ENCODE data around the gene SIRT7.

DNA sequence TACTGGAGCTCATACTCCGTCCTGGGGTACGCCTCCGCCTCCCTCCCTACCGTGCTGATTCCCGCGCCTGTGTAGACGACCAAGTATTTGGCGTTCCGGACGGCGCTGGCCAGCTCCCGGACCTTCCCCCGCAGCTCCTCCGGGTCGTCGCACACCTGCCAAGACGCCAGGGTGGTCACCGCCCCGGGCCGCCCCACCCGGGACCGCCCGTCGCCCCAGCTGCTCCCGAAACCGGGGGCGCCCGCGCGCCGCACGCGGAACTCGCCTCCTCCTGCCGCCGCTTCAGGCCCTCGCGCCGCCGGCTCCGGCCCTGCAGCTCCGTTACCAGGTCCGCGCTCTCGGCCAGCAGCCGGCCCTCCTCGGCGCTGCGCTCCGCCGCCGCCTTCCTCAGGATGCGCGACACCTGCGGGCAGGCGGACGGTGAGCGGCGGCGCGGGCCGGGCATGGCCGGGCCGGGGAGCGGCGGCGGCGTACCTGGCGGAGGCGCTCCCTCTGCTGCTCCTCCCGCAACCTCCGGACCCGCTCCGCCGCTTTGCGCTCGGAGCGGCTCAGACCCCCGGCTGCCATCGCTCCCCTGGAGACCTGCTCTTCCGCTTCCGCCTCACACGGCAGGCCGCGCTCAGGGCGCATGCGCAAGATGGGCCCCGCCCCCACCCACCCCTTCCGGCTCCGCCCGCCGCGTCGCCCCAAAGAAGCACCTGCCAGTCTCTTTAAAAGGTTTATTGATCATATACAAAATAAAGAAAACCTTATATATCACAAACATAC is at the start of gene SIRT7:
- TF ChIP-seq EZH2 (IDR thresholded peaks at IDR 0.05; ENCODE audit: low read length, missing control alignments): no peak
- TF ChIP-seq, protein P1, sequence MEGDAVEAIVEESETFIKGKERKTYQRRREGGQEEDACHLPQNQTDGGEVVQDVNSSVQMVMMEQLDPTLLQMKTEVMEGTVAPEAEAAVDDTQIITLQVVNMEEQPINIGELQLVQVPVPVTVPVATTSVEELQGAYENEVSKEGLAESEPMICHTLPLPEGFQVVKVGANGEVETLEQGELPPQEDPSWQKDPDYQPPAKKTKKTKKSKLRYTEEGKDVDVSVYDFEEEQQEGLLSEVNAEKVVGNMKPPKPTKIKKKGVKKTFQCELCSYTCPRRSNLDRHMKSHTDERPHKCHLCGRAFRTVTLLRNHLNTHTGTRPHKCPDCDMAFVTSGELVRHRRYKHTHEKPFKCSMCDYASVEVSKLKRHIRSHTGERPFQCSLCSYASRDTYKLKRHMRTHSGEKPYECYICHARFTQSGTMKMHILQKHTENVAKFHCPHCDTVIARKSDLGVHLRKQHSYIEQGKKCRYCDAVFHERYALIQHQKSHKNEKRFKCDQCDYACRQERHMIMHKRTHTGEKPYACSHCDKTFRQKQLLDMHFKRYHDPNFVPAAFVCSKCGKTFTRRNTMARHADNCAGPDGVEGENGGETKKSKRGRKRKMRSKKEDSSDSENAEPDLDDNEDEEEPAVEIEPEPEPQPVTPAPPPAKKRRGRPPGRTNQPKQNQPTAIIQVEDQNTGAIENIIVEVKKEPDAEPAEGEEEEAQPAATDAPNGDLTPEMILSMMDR (conservative IDR thresholded peaks at IDR 0.05 in 1 of 2, IDR thresholded peaks at IDR 0.05 in 1 of 2; ENCODE audit: low read depth in 1 of 2, low read length in 2 of 2): no peak

All from fibroblast of lung (primary cell).